ENCODE measurements around the gene INSR.

GRCh38 chr19:7301525-7301924 lies 7.3 kb upstream of the INSR start:
- TF ChIP-seq, protein P1, sequence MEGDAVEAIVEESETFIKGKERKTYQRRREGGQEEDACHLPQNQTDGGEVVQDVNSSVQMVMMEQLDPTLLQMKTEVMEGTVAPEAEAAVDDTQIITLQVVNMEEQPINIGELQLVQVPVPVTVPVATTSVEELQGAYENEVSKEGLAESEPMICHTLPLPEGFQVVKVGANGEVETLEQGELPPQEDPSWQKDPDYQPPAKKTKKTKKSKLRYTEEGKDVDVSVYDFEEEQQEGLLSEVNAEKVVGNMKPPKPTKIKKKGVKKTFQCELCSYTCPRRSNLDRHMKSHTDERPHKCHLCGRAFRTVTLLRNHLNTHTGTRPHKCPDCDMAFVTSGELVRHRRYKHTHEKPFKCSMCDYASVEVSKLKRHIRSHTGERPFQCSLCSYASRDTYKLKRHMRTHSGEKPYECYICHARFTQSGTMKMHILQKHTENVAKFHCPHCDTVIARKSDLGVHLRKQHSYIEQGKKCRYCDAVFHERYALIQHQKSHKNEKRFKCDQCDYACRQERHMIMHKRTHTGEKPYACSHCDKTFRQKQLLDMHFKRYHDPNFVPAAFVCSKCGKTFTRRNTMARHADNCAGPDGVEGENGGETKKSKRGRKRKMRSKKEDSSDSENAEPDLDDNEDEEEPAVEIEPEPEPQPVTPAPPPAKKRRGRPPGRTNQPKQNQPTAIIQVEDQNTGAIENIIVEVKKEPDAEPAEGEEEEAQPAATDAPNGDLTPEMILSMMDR (conservative IDR thresholded peaks at IDR 0.05; ENCODE audit: low read depth, low read length) = no peak
- TF ChIP-seq EZH2 (IDR thresholded peaks at IDR 0.05; ENCODE audit: low read length, unreplicated experiment) = no peak
